HepG2 (cell line): ENCODE measurements around the gene OSBPL10. TPM values are rescaled to one million over a fixed set of nuclear protein-coding genes. Genes with fewer than 3 reads are reported as not detected.

Experiments used
- GPBP1L1 ChIP-seq: sonication (generic); formaldehyde crosslinking; IDR thresholded peaks from 2 replicates; pipeline ENCODE4 v1.5.0; 2020; ENCODE audit warnings: mild to moderate bottlenecking, missing genetic modification reagents
- LBX2 ChIP-seq: sonication (generic); formaldehyde crosslinking; IDR thresholded peaks from 2 replicates; pipeline ENCODE4 v1.5.0; 2020; ENCODE audit warnings: missing genetic modification reagents, mild to moderate bottlenecking, borderline replicate concordance
- SIX4 ChIP-seq: sonication (generic); formaldehyde crosslinking; IDR thresholded peaks from 2 replicates; pipeline ENCODE4 v1.4.0; 2020; ENCODE audit warnings: missing genetic modification reagents
- ZBTB40 ChIP-seq, 2 experiments: fragments of 450-650 bp in 1 of 2; sonication (generic) in 1 of 2; formaldehyde crosslinking in 1 of 2; IDR thresholded peaks; 2 replicates each; pipeline versions ENCODE4 v1.6.1 to v1.8.0; 2016 to 2022; ENCODE audit warnings: antibody characterized with exemption in 1 of 2, mild to moderate bottlenecking in 1 of 2, missing genetic modification reagents in 1 of 2
- ZNF142 ChIP-seq: sonication (generic); formaldehyde crosslinking; IDR thresholded peaks from 2 replicates; pipeline ENCODE4 v1.4.0; 2020; ENCODE audit warnings: missing genetic modification reagents
- ZNF280D ChIP-seq: sonication (generic); formaldehyde crosslinking; IDR thresholded peaks from 2 replicates; pipeline ENCODE4 v1.5.1; 2020; ENCODE audit warnings: mild to moderate bottlenecking, missing genetic modification reagents
- ZNF335 ChIP-seq: sonication (generic); formaldehyde crosslinking; IDR thresholded peaks from 2 replicates; pipeline ENCODE4 v1.4.0; 2020; ENCODE audit warnings: missing genetic modification reagents
- polyA plus RNA-seq, 8 experiments: library from polyadenylated mRNA; depleted of rRNA in 3 of 8; stranded (reverse) in 7 of 8; unstranded in 1 of 8; fragments of >200 nt; fragmentation: Illumina TruSeq in 4 of 8; extraction: Trizol in 4 of 8; gene quantifications; 2 replicates each; pipeline versions ENCODE4 v1.2.1 to v1.2.3, GENCODE V29; 2011 to 2016; ENCODE audit warnings: low read depth in 4 of 8, missing spikeins in 1 of 8, mixed read lengths in 1 of 8; ENCODE audit not compliant: insufficient read depth in 1 of 8
- total RNA-seq, 5 experiments: library from RNA; depleted of rRNA; stranded (reverse); fragments of >200 nt; fragmentation: Illumina TruSeq; extraction: Trizol; gene quantifications; 2 replicates each; pipeline ENCODE4 v1.2.3, GENCODE V29; 2016; ENCODE audit warnings: low read depth in 1 of 5

Gene OSBPL10
- total and polyA plus RNA-seq, 2 of the 13 experiments (the other 11 are each of a cell fraction or from before 2014, with no cell fraction given) = 10.3 to 28.6 TPM

GRCh38 chr3:31654998-31655397 lies 326.1 kb downstream of the OSBPL10 start (continued):
- TF ChIP-seq ZNF280D (CRISPR knock-in tag) (no peak), GPBP1L1 (CRISPR knock-in tag) (no peak), LBX2 (CRISPR knock-in tag) (no peak), ZBTB40 (IDR thresholded peaks at IDR 0.05) (no peak), ZBTB40 (CRISPR knock-in tag; IDR thresholded peaks at IDR 0.05) (no peak), ZNF142 (CRISPR knock-in tag) (no peak), SIX4 (CRISPR knock-in tag) (no peak), ZNF335 (CRISPR knock-in tag) (no peak)
